ENCODE measurements around the gene ERI3. TPM values are rescaled to one million over a fixed set of nuclear protein-coding genes. Genes with fewer than 3 reads are reported as not detected.

The ERI3 gene
- total and polyA plus RNA-seq, 2 donors (not counting 3 experiments of a cell fraction or from before 2014, with no cell fraction given) = 45.3 to 94.0 TPM

- ChIA-PET POLR2A (no interaction called here), CTCF (interaction anchor here (0.8 to 1.0 kb wide), 2 partner anchors 15 to 29 kb away, joined by 3 read pairs; no protein-coding TSS in a partner anchor)
- intact Hi-C loops (cut with micrococcal nuclease) (no loop called here), dilution Hi-C loops (cut with MboI; ENCODE audit: extremely low pct_ligation_motif_present, low sequenced_read_pairs) (no loop called here)
- Histone ChIP-seq H3K27ac (ENCODE audit: insufficient read depth, low read depth, low read length) (no peak overlapping the region), H3K36me3 (ENCODE audit: control insufficient read depth in 2 of 2, extremely low read depth in 1 of 2, insufficient read depth in 2 of 2, low read length in 2 of 2) (no peaks in the 10 kb centered on the region), H3K9me3 (replicated peaks; ENCODE audit: control insufficient read depth, insufficient read depth, low read length) (no peaks in the 10 kb centered on the region), H3K9ac (replicated peaks; ENCODE audit: extremely low read depth, insufficient read depth, low read length) (no peak overlapping the region), H3K9me1 (replicated peaks; ENCODE audit: control insufficient read depth, extremely low read depth, insufficient read depth, low read length) (no peaks in the 10 kb centered on the region), H3K79me2 (ENCODE audit: control insufficient read depth, insufficient read depth, low read length) (no peaks in the 10 kb centered on the region), H3K4me1 (ENCODE audit: control insufficient read depth, extremely low read depth, insufficient read depth, low read length) (no peaks in the 10 kb centered on the region), H3K4me2 (ENCODE audit: insufficient read depth, low read length) (no peak overlapping the region), H4K20me1 (replicated peaks; ENCODE audit: control insufficient read depth, extremely low read depth, insufficient read depth, low read length) (no peaks in the 10 kb centered on the region), H3K27me3 (ENCODE audit: control insufficient read depth in 2 of 2, insufficient read depth in 2 of 2, low read length in 2 of 2) (no peaks in the 10 kb centered on the region), H2AFZ (ENCODE audit: low read depth, low read length) (no peak overlapping the region), H3K4me3 (replicated peaks in 1 of 3; ENCODE audit: insufficient read depth in 1 of 3, low read depth in 1 of 3, low read length in 3 of 3) (no peak overlapping the region)
- DNase-seq (ENCODE audit: low read depth, low spot score) (no peak), FAIRE-seq (no peak)
- TF ChIP-seq GATA2 (IDR thresholded peaks at IDR 0.05; ENCODE audit: insufficient read depth, insufficient read length, low read depth, low read length) (no peak), JUN (IDR thresholded peaks at IDR 0.05; ENCODE audit: borderline replicate concordance, insufficient read depth, insufficient read length, low read depth) (no peak)
- BruUV-seq (replicated peaks) = no TSS peak
These were observed 87.6 kb downstream of the ERI3 start for GRCh38 chr1:44267438-44267837.

GRCh38 chr1:44266400-44267344 is 88.4 kb downstream of the ERI3 start:
- H3K9ac ChIP-seq (replicated peaks; ENCODE audit: extremely low read depth, insufficient read depth, low read length) = no peak overlapping the region
- dilution Hi-C loops (cut with MboI; ENCODE audit: extremely low pct_ligation_motif_present, low sequenced_read_pairs) = no loop called here
- TF ChIP-seq JUN (IDR thresholded peaks at IDR 0.05; ENCODE audit: borderline replicate concordance, insufficient read depth, insufficient read length, low read depth) = no peak
- no peak for TF ChIP-seq POLR2AphosphoS5 (IDR thresholded peaks at IDR 0.05; ENCODE audit: insufficient read depth, low read depth, low read length)
- no peak for TF ChIP-seq POLR2A (IDR thresholded peaks at IDR 0.05; ENCODE audit: low read depth, low read length)
- TF ChIP-seq MAX (IDR thresholded peaks at IDR 0.05; ENCODE audit: insufficient read depth, insufficient read length) = no peak
- TF ChIP-seq FOS (IDR thresholded peaks at IDR 0.05; ENCODE audit: borderline replicate concordance, insufficient read depth, low read length) = no peak
- TF ChIP-seq CTCF (IDR thresholded peaks at IDR 0.05; ENCODE audit: extremely low read depth in 1 of 2, insufficient read depth in 1 of 2, low read depth in 1 of 2, low read length in 2 of 2) = no peak
- DNase-seq (ENCODE audit: low read depth, low spot score) (no peak), FAIRE-seq (no peak)
- H3K27ac ChIP-seq (ENCODE audit: insufficient read depth, low read depth, low read length) = no peak overlapping the region
- CTCF ChIA-PET = interaction anchor here (2.0 kb wide), 2 partner anchors 12 to 111 kb away, joined by 4 to 5 read pairs; no protein-coding TSS in a partner anchor
- intact Hi-C loops (cut with micrococcal nuclease) = no loop called here
- H3K27me3 ChIP-seq (ENCODE audit: control insufficient read depth in 2 of 2, insufficient read depth in 2 of 2, low read length in 2 of 2) = no peaks in the 10 kb centered on the region
- H3K9me3 ChIP-seq (replicated peaks; ENCODE audit: control insufficient read depth, insufficient read depth, low read length) = no peaks in the 10 kb centered on the region
- H3K4me3 ChIP-seq (replicated peaks in 1 of 3; ENCODE audit: insufficient read depth in 1 of 3, low read depth in 1 of 3, low read length in 3 of 3) = no peak overlapping the region
- BruUV-seq (replicated peaks) = no TSS peak
- POLR2A ChIA-PET = no interaction called here
- no peaks in the 10 kb centered on the region for H3K9me1 ChIP-seq (replicated peaks; ENCODE audit: control insufficient read depth, extremely low read depth, insufficient read depth, low read length)
- H3K79me2 ChIP-seq (ENCODE audit: control insufficient read depth, insufficient read depth, low read length) = no peaks in the 10 kb centered on the region
- H4K20me1 ChIP-seq (replicated peaks; ENCODE audit: control insufficient read depth, extremely low read depth, insufficient read depth, low read length) = no peaks in the 10 kb centered on the region
- H3K4me2 ChIP-seq (ENCODE audit: insufficient read depth, low read length) = no peak overlapping the region
- no peaks in the 10 kb centered on the region for H3K36me3 ChIP-seq (ENCODE audit: control insufficient read depth in 2 of 2, extremely low read depth in 1 of 2, insufficient read depth in 2 of 2, low read length in 2 of 2)
- H2AFZ ChIP-seq (ENCODE audit: low read depth, low read length) = no peak overlapping the region
- no peaks in the 10 kb centered on the region for H3K4me1 ChIP-seq (ENCODE audit: control insufficient read depth, extremely low read depth, insufficient read depth, low read length)

All from endothelial cell of umbilical vein (primary cell).